ENCODE measurements around the gene NELFE. TPM values are rescaled to one million over a fixed set of nuclear protein-coding genes. Genes with fewer than 3 reads are reported as not detected.

Gene NELFE
- total RNA-seq, 4 donors from 2014 or later: 45.4 to 59.7 (median 50.2) TPM

GRCh38 chr6:31966997-31967925 lies 8.5 kb upstream of the NELFE start:
- H3K27me3 ChIP-seq: no peaks in the 10 kb centered on the region
- H3K4me1 ChIP-seq: peaks cover 0 to 15% (median 10%) of the 10 kb centered on the region in 4 donors
- peak in 1 of 3 donors; percentile 10 for DNase-seq
- no peak overlapping the region for H3K4me3 ChIP-seq
- no peak overlapping the region for H3K27ac ChIP-seq
- TF ChIP-seq POLR2A (IDR thresholded peaks at IDR 0.05) (no peak), CTCF (IDR thresholded peaks at IDR 0.05) (no peak)
- H3K9me3 ChIP-seq: no peaks in the 10 kb centered on the region
- H3K36me3 ChIP-seq: peaks cover 0 to 78% (median 0%) of the 10 kb centered on the region in 3 donors

DNA sequence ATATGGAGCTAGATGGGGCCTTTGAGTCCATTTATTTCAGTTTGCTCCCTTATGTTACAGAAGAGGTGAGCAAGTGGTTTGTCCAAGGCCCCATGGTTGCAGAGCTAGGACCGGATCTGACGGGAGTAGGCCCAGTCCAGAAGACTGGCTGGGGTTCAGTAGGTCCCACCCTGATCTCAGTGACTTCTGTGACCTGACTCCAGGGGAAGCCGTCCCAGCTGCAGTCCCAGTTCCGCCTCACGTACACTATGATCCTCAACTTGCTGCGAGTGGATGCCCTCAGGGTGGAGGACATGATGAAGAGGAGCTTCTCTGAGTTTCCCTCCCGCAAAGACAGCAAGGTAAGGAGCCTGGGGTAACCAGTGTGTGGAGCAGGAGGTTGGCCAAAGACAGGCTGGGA lies 7.7 kb upstream of the NELFE start:
- no peak for TF ChIP-seq POLR2A (IDR thresholded peaks at IDR 0.05)
- no peak for TF ChIP-seq CTCF (IDR thresholded peaks at IDR 0.05)
- H3K27me3 ChIP-seq: no peaks in the 10 kb centered on the region
- no peak overlapping the region for H3K4me3 ChIP-seq

GRCh38 chr6:31965700-31966099 lies 6.9 kb upstream of the NELFE start:
- Histone ChIP-seq H3K4me1 (peaks cover 0 to 6% (median 3%) of the 10 kb centered on the region in 4 donors), H3K4me3 (no peak overlapping the region)

More for the DNA sequence above, 7.7 kb upstream of the NELFE start:
- peak in 1 of 3 donors; percentile 19 for DNase-seq
- H3K4me1 ChIP-seq: peaks cover 0 to 14% (median 9%) of the 10 kb centered on the region in 4 donors
- no peak overlapping the region for H3K27ac ChIP-seq
- H3K36me3 ChIP-seq: peaks cover 0 to 85% (median 0%) of the 10 kb centered on the region in 3 donors
- no peaks in the 10 kb centered on the region for H3K9me3 ChIP-seq

DNA sequence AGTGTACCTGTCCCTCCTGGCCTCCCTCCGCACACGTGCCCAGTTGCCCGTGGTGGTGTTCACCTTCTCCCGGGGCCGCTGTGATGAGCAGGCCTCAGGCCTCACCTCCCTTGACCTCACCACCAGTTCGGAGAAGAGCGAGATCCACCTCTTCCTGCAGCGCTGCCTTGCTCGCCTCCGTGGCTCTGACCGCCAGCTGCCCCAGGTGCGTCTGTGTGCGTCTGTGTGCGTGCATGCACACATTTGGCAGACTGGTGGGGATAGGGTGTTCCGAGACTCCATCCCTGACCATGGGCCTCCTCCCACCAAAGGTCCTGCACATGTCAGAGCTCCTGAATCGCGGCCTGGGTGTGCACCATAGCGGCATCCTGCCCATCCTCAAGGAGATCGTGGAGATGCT lies 5.2 kb upstream of the NELFE start:
- no peak for DNase-seq
- Histone ChIP-seq H3K4me3 (no peak overlapping the region), H3K36me3 (peaks cover 0 to 84% (median 0%) of the 10 kb centered on the region in 3 donors)

More at GRCh38 chr6:31965700-31966099, 6.9 kb upstream of the NELFE start:
- peaks cover 0 to 93% (median 0%) of the 10 kb centered on the region in 3 donors for H3K36me3 ChIP-seq
- no peaks in the 10 kb centered on the region for H3K27me3 ChIP-seq
- peak in 1 of 3 donors; percentile 44 for DNase-seq
- no peak overlapping the region for H3K27ac ChIP-seq
- TF ChIP-seq CTCF (IDR thresholded peaks at IDR 0.05) (no peak), POLR2A (IDR thresholded peaks at IDR 0.05) (no peak)
- H3K9me3 ChIP-seq: no peaks in the 10 kb centered on the region

DNA sequence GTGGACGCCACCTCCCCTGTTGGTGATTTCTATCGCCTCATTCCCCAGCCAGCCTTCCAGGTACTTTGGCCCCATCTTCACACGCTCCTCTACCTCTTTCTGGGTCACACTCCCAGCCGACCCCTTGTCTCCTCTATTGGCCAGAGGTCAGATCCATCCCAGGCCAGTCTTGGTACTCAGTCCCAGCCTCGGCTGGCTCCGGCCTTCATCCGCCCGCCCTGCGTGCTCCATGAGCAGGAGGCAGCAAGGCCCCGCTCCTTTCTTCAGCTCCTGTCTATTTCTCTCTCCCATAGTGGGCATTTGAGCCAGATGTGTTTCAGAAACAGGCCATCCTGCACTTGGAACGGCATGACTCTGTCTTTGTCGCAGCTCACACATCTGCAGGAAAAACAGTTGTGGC lies 2.8 kb upstream of the NELFE start:
- peaks cover 0 to 25% (median 9%) of the 10 kb centered on the region in 4 donors for H3K4me1 ChIP-seq
- no peak for DNase-seq
- TF ChIP-seq POLR2A (IDR thresholded peaks at IDR 0.05): no peak
- no peak for TF ChIP-seq CTCF (IDR thresholded peaks at IDR 0.05)
- H3K9me3 ChIP-seq: no peaks in the 10 kb centered on the region
- no peak overlapping the region for H3K27ac ChIP-seq
- no peaks in the 10 kb centered on the region for H3K27me3 ChIP-seq
- peaks cover 0 to 64% (median 0%) of the 10 kb centered on the region in 3 donors for H3K36me3 ChIP-seq
- no peak overlapping the region for H3K4me3 ChIP-seq

More for the DNA sequence above, 5.2 kb upstream of the NELFE start:
- peaks cover 0 to 15% (median 4%) of the 10 kb centered on the region in 4 donors for H3K4me1 ChIP-seq
- H3K9me3 ChIP-seq: no peaks in the 10 kb centered on the region
- no peak overlapping the region for H3K27ac ChIP-seq
- TF ChIP-seq POLR2A (IDR thresholded peaks at IDR 0.05) (no peak), CTCF (IDR thresholded peaks at IDR 0.05) (no peak)
- no peaks in the 10 kb centered on the region for H3K27me3 ChIP-seq

Data from Peyer's patch (tissue), 4 donors.